Neuronal stem cell (in vitro differentiated cells): Measurements from ENCODE around the gene SUOX.
"Not testable (repeated sequence)": the region's sequence is repeated elsewhere in the genome, so short reads cannot be mapped to it uniquely, and the experiment has no call there.

ENCODE experiments used
- DNase-seq: peaks from one replicate; pipeline ENCODE4 v3.0.0-alpha.2; 2013; ENCODE audit warnings: low spot score
- H2AFZ ChIP-seq: one replicate; pipeline ENCODE4 v1.6.1; 2013; ENCODE audit warnings: mild to moderate bottlenecking, low read length, inconsistent platforms
- H2AK5ac ChIP-seq: 2 replicates; pipeline ENCODE4 v1.6.1; 2013; ENCODE audit warnings: low read depth, mild to moderate bottlenecking, inconsistent platforms, low read length, moderate library complexity, mixed read lengths
- H2BK120ac ChIP-seq: 2 replicates; pipeline ENCODE4 v1.6.1; 2013; ENCODE audit warnings: low read depth, mild to moderate bottlenecking, inconsistent platforms, low read length, moderate library complexity, mixed read lengths
- H2BK12ac ChIP-seq: one replicate; pipeline ENCODE4 v1.6.1; 2013; ENCODE audit warnings: low read length, inconsistent platforms
- H2BK15ac ChIP-seq: 2 replicates; pipeline ENCODE4 v1.6.1; 2013; ENCODE audit warnings: mild to moderate bottlenecking, low read length, inconsistent platforms, mixed read lengths
- H2BK5ac ChIP-seq: one replicate; pipeline ENCODE4 v1.6.1; 2013; ENCODE audit warnings: inconsistent platforms, mild to moderate bottlenecking, low read length, moderate library complexity
- H3K14ac ChIP-seq: one replicate; pipeline ENCODE4 v1.6.1; 2013; ENCODE audit warnings: low read length, inconsistent platforms
- H3K18ac ChIP-seq: 2 replicates; pipeline ENCODE4 v1.6.1; 2013; ENCODE audit warnings: low read length, inconsistent platforms
- H3K23ac ChIP-seq: 2 replicates; pipeline ENCODE4 v1.6.1; 2013; ENCODE audit warnings: low read depth, mild to moderate bottlenecking, mixed read lengths, low read length, inconsistent platforms; ENCODE audit not compliant: poor library complexity
- H3K27ac ChIP-seq: replicated peaks from 3 replicates; pipeline ENCODE4 v1.5.1; 2013; ENCODE audit warnings: low read length, inconsistent platforms
- H3K27me3 ChIP-seq, 3 experiments: 2 replicates each; pipeline ENCODE4 v1.6.1; 2013; ENCODE audit warnings: low read length in 3 of 3, mild to moderate bottlenecking in 2 of 3, inconsistent platforms in 1 of 3, low read depth in 1 of 3, mixed read lengths in 1 of 3, moderate library complexity in 1 of 3; ENCODE audit not compliant: control insufficient read depth in 3 of 3, insufficient read depth in 3 of 3
- H3K36me3 ChIP-seq, 2 donors: replicated peaks in 1 of 2; 2 replicates each; pipeline ENCODE4 v1.6.1; 2013; ENCODE audit warnings: low read length in 2 of 2; ENCODE audit not compliant: control insufficient read depth in 2 of 2, insufficient read depth in 2 of 2
- H3K4ac ChIP-seq: 2 replicates; pipeline ENCODE4 v1.6.1; 2013; ENCODE audit warnings: inconsistent platforms, mild to moderate bottlenecking, low read length, moderate library complexity
- H3K4me1 ChIP-seq, 2 donors: 1 replicate in 1 of 2; 2 replicates in 1 of 2; pipeline ENCODE4 v1.6.1; 2013; ENCODE audit warnings: low read length in 2 of 2, low read depth in 1 of 2; ENCODE audit not compliant: control insufficient read depth in 2 of 2, insufficient read depth in 1 of 2
- H3K4me2 ChIP-seq: one replicate; pipeline ENCODE4 v1.6.1; 2013; ENCODE audit warnings: mild to moderate bottlenecking, low read length, inconsistent platforms; ENCODE audit not compliant: insufficient read depth, poor library complexity, severe bottlenecking
- H3K4me3 ChIP-seq, 2 donors: 2 replicates each; pipeline ENCODE4 v1.5.1; 2013; ENCODE audit warnings: low read length in 2 of 2, mild to moderate bottlenecking in 2 of 2, inconsistent platforms in 1 of 2, moderate library complexity in 1 of 2
- H3K79me1 ChIP-seq: one replicate; pipeline ENCODE4 v1.6.1; 2013; ENCODE audit warnings: low read depth, mild to moderate bottlenecking, inconsistent platforms, low read length, moderate library complexity
- H3K9ac ChIP-seq: one replicate; pipeline ENCODE4 v1.6.1; 2013; ENCODE audit warnings: mild to moderate bottlenecking, low read depth, low read length, inconsistent platforms; ENCODE audit not compliant: poor library complexity
- H3K9me3 ChIP-seq, 2 donors: replicated peaks in 1 of 2; 2 replicates each; pipeline versions ENCODE3 to v1.6.1; 2013; ENCODE audit warnings: low read length in 2 of 2, mild to moderate bottlenecking in 2 of 2, inconsistent platforms in 1 of 2, low read depth in 1 of 2, mixed read lengths in 1 of 2, moderate library complexity in 1 of 2; ENCODE audit not compliant: control insufficient read depth in 2 of 2, insufficient read depth in 1 of 2
- H4K8ac ChIP-seq: one replicate; pipeline ENCODE4 v1.6.1; 2013; ENCODE audit warnings: low read depth, mild to moderate bottlenecking, inconsistent platforms, low read length, moderate library complexity
- H4K91ac ChIP-seq: one replicate; pipeline ENCODE4 v1.6.1; 2013; ENCODE audit warnings: low read length, low read depth, mild to moderate bottlenecking, inconsistent platforms; ENCODE audit not compliant: poor library complexity
- WGBS, 2 donors: extraction: QIAGEN DNeasy Blood & Tissue Kit; methylation state at CpG; one replicate each; pipeline ENCODE4 v1.1.7; 2013; ENCODE audit warnings: missing lambda C conversion rate in 2 of 2, mixed read lengths in 1 of 2; ENCODE audit not compliant: insufficient read length in 2 of 2, insufficient replicate concordance in 1 of 2; ENCODE audit errors: extremely low coverage in 2 of 2; 5-methylcytosine and 5-hydroxymethylcytosine counted together

SUOX gene

DNA sequence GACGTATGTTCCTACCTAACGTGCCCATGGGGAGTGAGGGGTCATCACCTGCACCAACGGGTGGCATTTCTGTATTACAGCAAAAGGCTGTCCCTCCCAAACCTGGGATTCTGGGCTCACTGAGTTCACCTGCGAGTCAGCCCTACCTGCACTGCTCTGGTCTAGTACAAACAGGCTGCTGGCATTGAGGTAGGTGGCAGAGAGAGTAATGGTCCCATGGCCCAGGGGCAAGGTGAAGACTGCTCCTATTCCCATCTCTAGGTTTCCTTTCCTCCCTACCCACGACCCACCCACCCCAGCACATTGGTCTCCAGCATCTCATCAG lies 421 bp downstream of the SUOX start:
- peaks cover 21 to 42% of the 10 kb centered on the region in 2 donors for H3K36me3 ChIP-seq
- no peaks in the 10 kb centered on the region for H3K9me3 ChIP-seq
- H2AK5ac ChIP-seq, result peak overlapping the region; percentile 20
- peak overlapping the region; percentile 91 for H3K4me2 ChIP-seq
- H2BK5ac ChIP-seq, result peak overlapping the region; percentile 83
- H4K91ac ChIP-seq, result no peak overlapping the region
- peak overlapping the region; percentile 94 for H3K9ac ChIP-seq
- H3K4ac ChIP-seq, result no peak overlapping the region
- H3K4me3 ChIP-seq, result peak overlapping the region; percentile 78 to 89
- H3K27ac ChIP-seq, result peak overlapping the region; percentile 13
- no peak overlapping the region for H2BK12ac ChIP-seq
- peak overlapping the region; percentile 82 for H2AFZ ChIP-seq
- peak overlapping the region; percentile 62 for H3K23ac ChIP-seq
- DNase-seq, result no peak
- H3K14ac ChIP-seq, result peak overlapping the region; percentile 91
- H3K79me1 ChIP-seq, result no peaks in the 10 kb centered on the region
- peaks cover 0 to 4% of the 10 kb centered on the region in 2 donors for H3K4me1 ChIP-seq
- peak overlapping the region; percentile 68 for H3K18ac ChIP-seq
- WGBS, 2 donors, result no CpG with 5 or more reads among the region's 5 CpGs
- no peak overlapping the region for H2BK15ac ChIP-seq
- no peak overlapping the region for H2BK120ac ChIP-seq
- H4K8ac ChIP-seq, result no peak overlapping the region
- H3K27me3 ChIP-seq, result no peaks in the 10 kb centered on the region

DNA sequence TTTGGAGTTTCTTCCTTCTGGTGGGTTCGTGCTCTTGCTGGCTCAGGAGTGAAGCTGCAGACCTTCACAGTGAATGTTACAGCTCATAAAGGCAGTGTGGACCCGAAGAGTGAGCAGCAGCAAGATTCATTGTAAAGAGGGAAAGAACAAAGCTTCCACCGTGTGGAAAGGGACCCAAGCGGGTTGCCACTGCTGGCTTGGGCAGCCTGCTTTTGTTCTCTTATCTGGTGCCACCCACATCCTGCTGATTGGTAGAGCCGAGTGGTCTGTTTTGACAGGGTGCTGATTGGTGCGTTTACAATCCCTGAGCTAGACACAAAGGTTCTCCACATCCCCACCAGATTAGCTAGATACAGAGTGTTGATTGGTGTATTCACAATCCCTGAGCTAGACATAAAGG lies 2.4 kb downstream of the SUOX start:
- not testable (repeated sequence) for H3K9me3 ChIP-seq, H3K18ac ChIP-seq, H3K27ac ChIP-seq, H3K4me2 ChIP-seq, H2AFZ ChIP-seq, H4K8ac ChIP-seq, H2BK15ac ChIP-seq, H3K79me1 ChIP-seq, H3K14ac ChIP-seq, H2BK12ac ChIP-seq, H2BK120ac ChIP-seq, H4K91ac ChIP-seq, H3K4me1 ChIP-seq, H3K27me3 ChIP-seq, H2AK5ac ChIP-seq, H3K9ac ChIP-seq, H3K23ac ChIP-seq, DNase-seq, H3K4me3 ChIP-seq, H3K4ac ChIP-seq, H2BK5ac ChIP-seq
- WGBS, 2 donors, result no CpG with 5 or more reads among the region's 6 CpGs
- H3K36me3 ChIP-seq, result peaks cover 14 to 41% of the 10 kb centered on the region in 2 donors

DNA sequence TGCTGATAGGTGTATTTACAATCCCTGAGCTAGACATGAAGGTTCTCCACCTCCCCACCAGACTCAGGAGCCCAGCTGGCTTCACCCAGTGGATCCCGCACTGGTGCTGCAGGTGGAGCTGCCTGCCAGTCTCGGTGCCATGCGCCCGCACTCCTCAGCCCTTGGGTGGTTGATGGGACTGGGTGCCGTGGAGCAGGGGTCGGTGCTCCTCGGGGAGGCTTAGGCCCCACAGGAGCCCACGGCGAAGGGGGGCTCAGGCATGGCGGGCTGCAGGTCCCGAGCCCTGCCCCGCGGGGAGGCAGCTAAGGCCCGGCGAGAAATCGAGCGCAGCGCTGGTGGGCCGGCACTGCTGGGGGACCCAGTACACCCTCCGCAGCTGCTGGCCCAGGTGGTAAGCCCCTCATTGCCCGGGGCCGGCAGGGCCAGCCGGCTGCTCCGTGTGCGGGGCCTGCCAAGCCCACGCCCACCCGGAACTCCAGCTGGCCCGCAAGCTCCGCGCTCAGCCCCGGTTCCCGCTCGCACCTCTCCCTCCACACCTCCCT lies 3.0 kb downstream of the SUOX start:
- not testable (repeated sequence) for H4K8ac ChIP-seq, H2BK120ac ChIP-seq, H2AFZ ChIP-seq, H3K18ac ChIP-seq, H3K4me3 ChIP-seq, H3K4ac ChIP-seq, H4K91ac ChIP-seq, H3K27ac ChIP-seq, DNase-seq, H2AK5ac ChIP-seq, H3K14ac ChIP-seq, H3K79me1 ChIP-seq, H2BK5ac ChIP-seq, H3K9ac ChIP-seq, H3K4me2 ChIP-seq, H3K23ac ChIP-seq, H3K9me3 ChIP-seq, H3K4me1 ChIP-seq, H2BK12ac ChIP-seq, H3K27me3 ChIP-seq, H2BK15ac ChIP-seq
- H3K36me3 ChIP-seq, result peaks cover 14 to 38% of the 10 kb centered on the region in 2 donors
- WGBS, 2 donors, result no CpG with 5 or more reads among the region's 33 CpGs

DNA sequence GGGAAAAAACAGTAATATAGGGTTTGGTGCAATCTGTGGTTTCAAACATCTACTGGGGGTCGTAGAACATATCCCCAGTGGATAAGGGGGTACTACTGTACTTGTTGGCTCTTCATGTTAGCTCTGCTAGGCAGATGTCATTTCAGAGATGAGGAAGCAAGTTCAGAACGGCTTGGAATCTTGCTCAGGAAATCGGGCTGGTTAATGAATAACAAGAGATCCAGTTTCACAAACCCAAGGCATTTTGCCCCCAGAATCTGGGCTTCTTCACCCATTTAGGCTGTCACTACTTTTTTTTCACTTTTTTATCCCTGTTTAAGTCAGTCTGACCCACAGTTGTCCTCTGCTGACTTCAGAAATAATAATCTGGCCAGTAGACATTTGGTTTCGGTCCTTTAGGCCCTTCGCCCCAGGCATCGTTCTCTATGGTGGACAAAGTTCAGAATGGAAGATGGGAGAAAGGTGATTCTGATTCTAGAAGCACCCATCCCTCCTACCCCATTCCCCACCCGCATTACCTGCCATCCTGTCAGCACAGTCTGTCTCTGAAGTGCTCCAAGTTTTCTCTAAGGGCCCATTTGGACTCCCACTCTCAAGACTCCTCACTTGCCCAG lies 4.5 kb downstream of the SUOX start:
- Histone ChIP-seq H2AK5ac (no peak overlapping the region), H3K4me2 (no peak overlapping the region), H2BK15ac (no peak overlapping the region), H2BK120ac (no peak overlapping the region), H3K27ac (no peak overlapping the region), H3K23ac (no peak overlapping the region), H4K8ac (no peak overlapping the region), H3K9ac (no peak overlapping the region), H2BK5ac (no peak overlapping the region), H3K4me3 (no peak overlapping the region), H3K18ac (no peak overlapping the region), H3K14ac (no peak overlapping the region), H3K9me3 (no peaks in the 10 kb centered on the region), H2AFZ (no peak overlapping the region), H3K79me1 (no peaks in the 10 kb centered on the region), H2BK12ac (no peak overlapping the region), H3K4ac (no peak overlapping the region), H3K27me3 (no peaks in the 10 kb centered on the region), H4K91ac (no peak overlapping the region), H3K4me1 (peaks cover 0 to 4% of the 10 kb centered on the region in 2 donors), H3K36me3 (peaks cover 14 to 33% of the 10 kb centered on the region in 2 donors)
- WGBS, 2 donors, result no CpG with 5 or more reads among the region's 7 CpGs
- no peak for DNase-seq
